SK-N-SH (cell line): Measurements from ENCODE around the gene LIMA1. TPM values are rescaled to one million over a fixed set of nuclear protein-coding genes. Genes with fewer than 3 reads are reported as not detected.

Experiments
- CTCF ChIA-PET: fragments of 300-600, 350-600 bp; formaldehyde crosslinking; extraction: SDS; loops from one replicate; lab custom pipeline; 2021; lab: Yijun Ruan, JAX
- POLR2A ChIA-PET: fragments of 350-600 bp; sonication (Branson Sonifier 250); formaldehyde crosslinking; extraction: SDS; loops from one replicate; lab custom pipeline; 2020; ENCODE audit warnings: antibody characterized with exemption, inconsistent platforms; lab: Yijun Ruan, JAX
- DNase-seq: peaks from one replicate; pipeline ENCODE4 v3.0.0; 2012
- H2AFZ ChIP-seq: fragments of 200-600 bp; sonication (generic); 2 replicates; pipeline ENCODE4 v1.8.1; 2016; ENCODE audit warnings: antibody characterized with exemption, mild to moderate bottlenecking, low read depth
- H3F3A ChIP-seq: fragments of 200-600 bp; sonication (generic); replicated peaks from 2 replicates; pipeline ENCODE3; 2016; ENCODE audit warnings: antibody characterized with exemption, mild to moderate bottlenecking; ENCODE audit not compliant: insufficient read depth
- H3K27ac ChIP-seq, 2 experiments: fragments of 200-500 bp in 1 of 2; fragments of 200-600 bp in 1 of 2; sonication (Bioruptor generic) in 1 of 2; sonication (generic), shearing (Covaris generic) in 1 of 2; 2 replicates each; pipeline versions ENCODE4 v1.5.1 to v1.6.1; 2014 to 2016; ENCODE audit warnings: low read depth in 2 of 2, inconsistent platforms in 1 of 2, low read length in 1 of 2, mild to moderate bottlenecking in 1 of 2, mixed read lengths in 1 of 2
- H3K27me3 ChIP-seq: fragments of 200-600 bp; sonication (generic), shearing (Covaris generic); 2 replicates; pipeline ENCODE4 v1.6.1; 2016; ENCODE audit warnings: mixed run types; ENCODE audit not compliant: insufficient read depth
- H3K36me3 ChIP-seq, 2 experiments: fragments of 200-500 bp in 1 of 2; fragments of 200-600 bp in 1 of 2; sonication (Bioruptor generic) in 1 of 2; sonication (generic) in 1 of 2; replicated peaks in 1 of 2; 2 replicates each; pipeline versions ENCODE3 to v1.5.1; 2014 to 2016; ENCODE audit warnings: low read length in 1 of 2, mild to moderate bottlenecking in 1 of 2; ENCODE audit not compliant: insufficient read depth in 2 of 2, control insufficient read depth in 1 of 2
- H3K4me1 ChIP-seq, 2 experiments: fragments of 200-500 bp in 1 of 2; fragments of 200-600 bp in 1 of 2; sonication (Bioruptor generic) in 1 of 2; sonication (generic), shearing (Covaris generic) in 1 of 2; 2 replicates each; pipeline versions ENCODE4 v1.5.1 to v1.6.1; 2014 to 2016; ENCODE audit warnings: low read depth in 1 of 2, low read length in 1 of 2, mixed run types in 1 of 2; ENCODE audit not compliant: insufficient read depth in 2 of 2, control insufficient read depth in 1 of 2
- H3K4me2 ChIP-seq: fragments of 200-600 bp; sonication (generic), shearing (Covaris generic); 2 replicates; pipeline ENCODE4 v1.6.1; 2017; ENCODE audit warnings: mixed run types
- H3K4me3 ChIP-seq, 2 experiments: fragments of 200-500 bp in 1 of 2; fragments of 200-600 bp in 1 of 2; sonication (Bioruptor generic) in 1 of 2; sonication (generic), shearing (Covaris generic) in 1 of 2; 2 replicates each; pipeline versions ENCODE4 v1.5.1 to v1.8.1; 2014 to 2016; ENCODE audit warnings: low read depth in 2 of 2, inconsistent platforms in 1 of 2, low read length in 1 of 2, mild to moderate bottlenecking in 1 of 2, mixed read lengths in 1 of 2, moderate library complexity in 1 of 2
- H3K79me2 ChIP-seq: fragments of 200-600 bp; sonication (generic); 2 replicates; pipeline ENCODE4 v1.8.1; 2017; ENCODE audit warnings: mild to moderate bottlenecking; ENCODE audit not compliant: insufficient read depth
- H3K9ac ChIP-seq: fragments of 200-600 bp; sonication (generic); 2 replicates; pipeline ENCODE4 v1.6.1; 2017; ENCODE audit warnings: mixed run types
- H3K9me2 ChIP-seq: fragments of 200-600 bp; sonication (generic); 2 replicates; pipeline ENCODE4 v1.6.1; 2017; ENCODE audit warnings: mixed run types
- H3K9me3 ChIP-seq: fragments of 200-600 bp; sonication (generic); 2 replicates; pipeline ENCODE4 v1.6.1; 2017; ENCODE audit warnings: mixed run types, mild to moderate bottlenecking, moderate library complexity
- H4K20me1 ChIP-seq: fragments of 200-600 bp; sonication (generic); 2 replicates; pipeline ENCODE4 v1.6.1; 2017; ENCODE audit warnings: mild to moderate bottlenecking, mixed run types; ENCODE audit not compliant: insufficient read depth
- ELF1 ChIP-seq: IDR thresholded peaks from 2 replicates; pipeline ENCODE4 v1.4.0; 2012
- EP300 ChIP-seq, 2 experiments: IDR thresholded peaks; 2 replicates each; pipeline versions ENCODE4 v1.4.0 to v1.6.1; 2012; ENCODE audit warnings: borderline replicate concordance in 1 of 2, low read depth in 1 of 2, low read length in 1 of 2
- FOXM1 ChIP-seq: IDR thresholded peaks from 2 replicates; pipeline ENCODE4 v1.4.0; 2012; ENCODE audit warnings: low read depth, mild to moderate bottlenecking
- GABPA ChIP-seq: IDR thresholded peaks from 2 replicates; pipeline ENCODE4 v1.4.0; 2012; ENCODE audit warnings: low read depth, mild to moderate bottlenecking
- IRF3 ChIP-seq: fragments of 150-350 bp; IDR thresholded peaks from 2 replicates; pipeline ENCODE4 v1.6.1; 2016; ENCODE audit warnings: mild to moderate bottlenecking, low read depth, low read length
- JUND ChIP-seq: IDR thresholded peaks from 2 replicates; pipeline ENCODE4 v1.4.0; 2012
- MAX ChIP-seq: IDR thresholded peaks from 2 replicates; pipeline ENCODE4 v1.4.0; 2012; ENCODE audit warnings: low read depth
- NFIC ChIP-seq: IDR thresholded peaks from 2 replicates; pipeline ENCODE4 v1.4.0; 2012; ENCODE audit warnings: borderline replicate concordance
- PBX3 ChIP-seq: IDR thresholded peaks from 2 replicates; pipeline ENCODE4; 2012
- POLR2AphosphoS5 ChIP-seq: IDR thresholded peaks from 2 replicates; pipeline ENCODE4 v1.6.1; 2012; ENCODE audit warnings: low read depth, low read length
- RCOR1 ChIP-seq: fragments of 150-350 bp; IDR thresholded peaks from 2 replicates; pipeline ENCODE4 v1.6.1; 2017; ENCODE audit warnings: antibody characterized with exemption, low read length
- RFX5 ChIP-seq: IDR thresholded peaks from 2 replicates; pipeline ENCODE4 v1.6.1; 2012; ENCODE audit warnings: mild to moderate bottlenecking, improper control_type of control experiment, low read length
- SMC3 ChIP-seq: IDR thresholded peaks from 2 replicates; pipeline ENCODE4 v1.6.1; 2012; ENCODE audit warnings: low read depth, low read length, improper control_type of control experiment
- TAF1 ChIP-seq: IDR thresholded peaks from 2 replicates; pipeline ENCODE4 v1.6.1; 2012; ENCODE audit warnings: low read depth, mild to moderate bottlenecking, low read length, moderate library complexity, borderline replicate concordance
- TEAD4 ChIP-seq: IDR thresholded peaks from 2 replicates; pipeline ENCODE4 v1.4.0; 2012; ENCODE audit warnings: mild to moderate bottlenecking, borderline replicate concordance; ENCODE audit not compliant: insufficient read depth
- USF1 ChIP-seq: IDR thresholded peaks from 2 replicates; pipeline ENCODE4 v1.4.0; 2012; ENCODE audit warnings: low read depth, borderline replicate concordance
- USF2 ChIP-seq: fragments of 150-350 bp; IDR thresholded peaks from 2 replicates; pipeline ENCODE4 v1.6.1; 2017; ENCODE audit warnings: antibody characterized with exemption, low read length, low read depth, borderline replicate concordance
- ZBTB33 ChIP-seq: IDR thresholded peaks from 2 replicates; pipeline ENCODE4 v1.4.0; 2012; ENCODE audit warnings: low read depth, borderline replicate concordance
- WGBS: methylation state at CpG from one replicate; pipeline ENCODE4 v1.1.6; 2017; ENCODE audit warnings: low lambda C conversion rate; 5-methylcytosine and 5-hydroxymethylcytosine counted together
- polyA plus RNA-seq, 3 experiments: library from polyadenylated mRNA; depleted of rRNA; stranded (reverse); fragments of >200 nt; gene quantifications; 2 replicates each; pipeline ENCODE4 v1.2.3, GENCODE V29; 2012

Gene LIMA1
- polyA plus RNA-seq, 1 of the 3 experiments (the other 2 are of a cell fraction): 96.6 TPM

- DNase-seq: no peak
- ChIA-PET CTCF (interaction anchor here (0.8 to 6.5 kb wide), 2 partner anchors 15 to 30 kb away, joined by 3 to 38 read pairs; no protein-coding TSS in a partner anchor), POLR2A (interaction anchor here (1.3 kb wide), 1 partner anchor 21 kb away, joined by 7 read pairs; the partner anchor contains the start of gene CERS5)
- peaks cover 6 to 37% of the 10 kb centered on the region in 2 experiments for H3K36me3 ChIP-seq
- no peaks in the 10 kb centered on the region for H3K9me2 ChIP-seq
- H3K27ac ChIP-seq: no peak overlapping the region
- no peaks in the 10 kb centered on the region for H3K9me3 ChIP-seq
- peaks cover 3% of the 10 kb centered on the region for H3F3A ChIP-seq
- H3K4me1 ChIP-seq: no peaks in the 10 kb centered on the region
- no peak overlapping the region for H3K9ac ChIP-seq
- 94% methylated on average over 2 of the region's 2 CpGs for WGBS
- TF ChIP-seq MAX: no peak
- TF ChIP-seq JUND: no peak
- TF ChIP-seq GABPA: no peak
- no peak for TF ChIP-seq FOXM1
- no peak for TF ChIP-seq USF1
- no peak for TF ChIP-seq USF2
- no peak for TF ChIP-seq SMC3
- no peak for TF ChIP-seq ELF1
- TF ChIP-seq TEAD4: no peak
- no peak for TF ChIP-seq EP300 (IDR thresholded peaks at IDR 0.05; ENCODE audit: borderline replicate concordance in 1 of 2, low read depth in 1 of 2, low read length in 1 of 2)
- no peak for TF ChIP-seq ZBTB33
- no peak for TF ChIP-seq RCOR1
- TF ChIP-seq TAF1: no peak
- TF ChIP-seq NFIC: no peak
- TF ChIP-seq IRF3: no peak
- TF ChIP-seq POLR2AphosphoS5: no peak
- TF ChIP-seq PBX3: no peak
- TF ChIP-seq RFX5: no peak
- H3K4me3 ChIP-seq: no peak overlapping the region
- H3K27me3 ChIP-seq: no peaks in the 10 kb centered on the region
- no peak overlapping the region for H2AFZ ChIP-seq
- H4K20me1 ChIP-seq: peaks cover 14% of the 10 kb centered on the region; the same call in 1 of the 2 replicates
- H3K79me2 ChIP-seq: peaks cover 65% of the 10 kb centered on the region
- H3K4me2 ChIP-seq: no peak overlapping the region
These were observed 137.9 kb downstream of the LIMA1 start for GRCh38 chr12:50145439-50145838.
